HG03159 (cell line): ENCODE data around the gene ABCC1.
"Not testable (repeated sequence)": the region's sequence is repeated elsewhere in the genome, so short reads cannot be mapped to it uniquely, and the experiment has no call there.

ENCODE experiments used
- ATAC-seq: cut with Tn5 transposase; IDR thresholded peaks from one replicate; pipeline ENCODE4 v1.9.1; 2021; ENCODE audit warnings: mild to moderate bottlenecking, moderate library complexity; ENCODE audit not compliant: unreplicated experiment

The ABCC1 gene

DNA sequence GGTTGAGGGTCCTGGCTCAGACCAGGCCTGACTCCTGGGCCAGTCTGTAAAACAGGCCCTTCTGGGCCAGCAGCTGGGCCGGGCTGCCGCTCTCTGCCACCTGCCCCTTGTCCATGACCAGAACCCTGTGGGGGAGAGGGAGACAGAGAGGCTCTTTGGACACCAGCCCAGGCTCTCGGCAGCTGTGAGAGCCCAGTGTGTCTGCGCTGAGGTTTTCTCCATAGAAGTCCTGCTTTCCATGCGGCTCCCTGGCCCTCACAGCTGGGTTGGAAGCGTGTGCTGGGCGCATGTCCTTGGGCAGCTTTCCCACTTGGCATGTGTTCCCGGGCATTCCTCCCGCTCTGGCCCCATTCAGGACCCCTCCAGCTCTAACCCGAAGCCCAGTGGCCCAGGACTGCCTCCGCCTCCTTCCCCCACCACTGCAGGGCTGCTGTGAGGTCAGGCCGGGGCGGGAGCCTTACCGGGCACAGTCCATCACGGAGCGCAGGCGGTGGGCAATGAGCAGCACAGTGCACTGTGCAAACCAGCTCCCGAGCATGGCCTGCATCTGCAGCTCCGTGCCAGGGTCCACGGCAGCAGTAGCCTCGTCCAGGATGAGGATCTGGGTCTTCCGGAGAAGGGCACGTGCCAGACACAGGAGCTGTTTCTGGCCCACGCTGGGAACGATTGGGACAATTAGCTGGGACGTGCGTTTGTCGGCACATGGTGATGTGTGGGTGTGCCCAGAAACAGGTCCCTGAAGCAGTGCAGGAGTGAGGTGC, 200.9 kb downstream of the ABCC1 start:
- no peak for ATAC-seq

- ATAC-seq = no peak
Measured at GRCh38 chr16:16150878-16151152, 201.4 kb downstream of the ABCC1 start.

- no peak for ATAC-seq
Measured at GRCh38 chr16:16151315-16151714, 201.9 kb downstream of the ABCC1 start.

- ATAC-seq = not testable (repeated sequence)
Measured at GRCh38 chr16:16153000-16153399, 203.6 kb downstream of the ABCC1 start.

DNA sequence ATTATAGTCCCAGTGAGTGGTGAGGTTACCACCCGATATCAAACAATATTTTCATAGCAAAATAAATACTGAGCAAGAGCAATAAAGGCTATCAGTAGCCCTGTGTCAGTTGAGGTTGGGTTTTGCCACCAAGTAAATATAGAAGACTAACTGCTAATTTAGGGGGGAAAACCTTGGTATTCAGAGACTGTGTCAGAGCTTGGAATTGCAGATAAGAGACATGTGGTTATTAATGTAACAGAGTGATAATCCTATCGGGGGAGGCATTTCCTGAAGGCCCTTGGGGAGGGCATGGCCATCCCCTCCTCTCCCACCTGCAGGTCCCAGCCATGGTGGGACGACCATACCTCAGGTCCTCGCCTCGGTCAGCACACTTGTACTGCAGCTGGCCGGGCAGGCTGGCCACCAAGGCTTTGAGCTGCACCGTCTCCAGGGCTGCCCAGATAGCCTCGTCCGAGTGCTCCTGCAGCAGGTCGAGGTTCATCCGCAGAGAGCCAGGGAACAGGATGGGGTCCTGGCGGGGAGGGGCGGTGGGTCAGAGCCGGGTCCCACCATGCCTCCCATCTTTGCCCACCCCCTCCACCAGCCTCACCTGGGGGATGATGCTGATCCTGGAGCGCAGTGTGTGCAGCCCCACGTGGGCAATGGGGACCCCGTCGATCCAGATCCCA, 205.0 kb downstream of the ABCC1 start:
- ATAC-seq = no peak

- no peak for ATAC-seq
Measured at GRCh38 chr16:16155234-16155633, 205.8 kb downstream of the ABCC1 start.

DNA sequence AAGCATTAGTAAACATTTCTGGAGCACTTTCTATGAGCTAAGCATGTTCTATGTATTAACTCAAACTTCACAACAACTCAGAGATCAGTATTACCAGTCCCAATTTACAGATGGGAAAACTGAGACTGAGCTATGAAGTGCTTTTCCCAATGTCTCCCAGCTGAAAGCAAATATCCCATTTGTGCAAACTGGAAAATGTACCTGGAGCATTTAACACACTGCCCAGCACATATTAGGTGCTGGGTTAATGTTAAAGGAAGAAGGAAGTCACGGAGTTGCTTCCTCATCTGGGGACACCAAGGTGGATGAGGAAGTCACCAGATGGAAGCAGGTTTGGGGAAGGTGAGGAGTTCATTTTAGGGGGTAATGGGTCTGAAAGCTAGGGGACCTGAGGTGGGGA, 207.8 kb downstream of the ABCC1 start:
- ATAC-seq = no peak

DNA sequence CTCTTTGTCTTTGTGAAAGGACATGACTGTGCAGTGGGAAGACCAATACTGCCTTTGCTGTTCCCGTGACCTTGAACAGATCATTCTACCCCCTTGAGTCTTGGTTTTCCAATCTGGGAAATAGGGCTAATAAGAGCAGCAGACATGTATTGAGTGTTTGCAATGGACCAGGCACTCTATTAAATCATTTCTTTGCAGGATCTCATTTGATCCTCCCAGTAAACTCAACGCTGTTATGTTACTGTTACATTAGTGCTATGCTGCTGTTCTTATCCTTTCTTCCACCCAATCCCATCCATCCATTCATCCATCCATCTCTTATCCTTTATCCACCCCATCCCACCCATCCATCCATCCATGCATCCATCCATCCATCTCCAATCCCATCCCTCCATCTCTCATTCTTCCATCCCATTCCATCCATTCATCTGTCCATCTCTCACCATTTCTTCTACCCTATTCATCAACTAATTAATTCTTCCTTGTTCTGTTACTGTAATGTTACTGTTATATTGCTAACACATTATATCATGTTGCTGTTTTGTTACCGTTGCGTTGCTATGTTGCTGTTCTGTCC, 208.8 kb downstream of the ABCC1 start:
- ATAC-seq = no peak

- no peak for ATAC-seq
Measured at GRCh38 chr16:16158741-16159374, 209.4 kb downstream of the ABCC1 start.

GRCh38 chr16:16159662-16160061, 210.2 kb downstream of the ABCC1 start:
- no peak for ATAC-seq

DNA sequence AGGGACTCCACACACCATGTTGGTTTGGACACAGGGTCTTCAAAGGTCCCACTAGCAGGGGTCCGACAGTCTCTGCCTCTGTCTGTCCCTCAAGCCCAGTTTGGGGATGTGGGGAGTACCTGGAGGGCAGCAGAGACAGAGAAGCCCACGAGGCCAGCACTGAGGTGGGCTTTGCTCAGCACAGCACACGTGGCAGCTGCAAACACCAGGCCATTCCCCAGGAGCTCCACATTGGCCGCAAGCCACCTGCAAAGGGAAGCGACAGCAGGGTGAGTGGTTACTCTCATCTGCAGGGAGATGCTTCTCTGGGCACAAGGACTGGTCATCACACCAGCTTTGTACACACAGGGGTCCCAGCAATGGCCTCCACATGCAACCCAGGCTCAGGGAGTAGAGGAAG, 211.9 kb downstream of the ABCC1 start:
- no peak for ATAC-seq

DNA sequence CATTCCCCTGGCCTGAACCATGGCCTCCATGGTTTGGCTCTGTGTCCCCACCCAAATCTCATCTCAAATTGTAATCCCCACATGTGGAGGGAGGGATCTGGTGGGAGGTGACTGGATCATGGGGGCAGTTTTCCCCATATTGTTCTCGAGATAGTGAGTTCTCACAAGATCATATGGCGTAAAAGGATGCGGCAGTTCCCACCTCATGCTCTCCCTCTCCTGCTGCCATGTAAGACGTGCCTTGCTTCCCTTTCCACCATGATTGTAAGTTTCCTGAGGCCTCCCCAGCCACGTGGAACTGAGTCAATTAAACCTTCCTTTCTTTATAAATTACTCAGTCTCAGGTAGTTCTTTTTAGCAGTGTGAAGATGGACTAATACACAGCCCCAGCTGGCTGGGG, 212.4 kb downstream of the ABCC1 start:
- ATAC-seq = not testable (repeated sequence)

GRCh38 chr16:16162591-16162990, 213.2 kb downstream of the ABCC1 start:
- ATAC-seq = no peak

- ATAC-seq = no peak
Measured at GRCh38 chr16:16163109-16163508, 213.7 kb downstream of the ABCC1 start.

DNA sequence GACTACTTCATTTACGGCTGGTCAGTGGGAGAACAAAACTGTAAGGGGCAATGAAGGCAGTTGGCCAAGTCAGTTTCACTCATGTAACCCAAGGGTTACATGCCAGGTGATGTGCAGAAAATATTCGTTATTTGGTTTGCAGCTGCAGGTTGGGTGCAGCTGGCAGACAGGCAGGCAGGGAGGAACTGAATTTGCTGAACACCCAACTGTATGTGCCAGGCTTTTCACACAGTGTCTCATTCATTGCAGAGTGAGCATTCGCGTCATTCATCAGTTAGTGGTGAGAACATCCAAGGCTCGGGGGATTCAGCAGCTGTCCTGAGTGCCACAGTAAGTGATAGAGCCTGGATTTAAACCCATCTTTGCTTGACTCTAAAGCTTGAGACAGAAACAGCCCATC, 214.2 kb downstream of the ABCC1 start:
- ATAC-seq = no peak

- ATAC-seq = no peak
Measured at GRCh38 chr16:16164243-16164642, 214.8 kb downstream of the ABCC1 start.

DNA sequence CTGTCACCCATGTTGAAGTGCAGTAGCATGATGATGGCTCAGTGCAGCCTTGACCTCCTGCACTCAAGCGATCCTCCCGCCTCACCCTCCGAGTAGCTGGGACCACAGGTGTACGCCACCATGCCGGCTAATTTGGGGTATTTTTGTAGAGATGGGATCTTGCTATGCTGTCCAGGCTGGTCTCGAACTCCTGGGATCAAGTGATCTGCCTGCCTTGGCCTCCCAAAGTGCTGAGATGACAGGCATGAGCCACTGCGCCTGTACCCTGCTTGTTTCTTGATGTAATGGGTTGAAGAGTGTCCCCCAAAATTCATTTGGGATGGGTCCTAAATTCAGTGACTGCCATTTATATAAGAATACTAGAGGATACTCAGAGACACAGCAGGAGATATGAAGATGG, 216.7 kb downstream of the ABCC1 start:
- no peak for ATAC-seq

DNA sequence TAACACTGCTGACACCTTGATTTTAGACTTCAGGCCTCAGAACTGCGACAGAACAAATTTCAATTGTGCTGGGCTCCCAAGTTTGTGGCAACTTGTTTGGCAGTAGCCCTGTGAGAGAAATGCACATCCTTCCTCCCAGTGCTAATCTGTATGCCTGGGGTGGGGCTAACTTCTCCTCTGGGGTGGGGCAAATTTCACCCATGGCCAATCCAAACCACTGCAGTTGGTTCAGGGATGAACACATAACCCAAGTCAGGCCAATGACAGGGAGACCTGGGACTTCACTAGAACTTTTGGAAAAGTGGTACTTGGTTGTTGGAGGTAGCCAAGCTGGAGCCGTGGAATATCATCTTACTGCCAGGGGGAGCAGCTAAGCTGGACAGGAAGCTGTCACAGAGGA, 217.5 kb downstream of the ABCC1 start:
- ATAC-seq = no peak

DNA sequence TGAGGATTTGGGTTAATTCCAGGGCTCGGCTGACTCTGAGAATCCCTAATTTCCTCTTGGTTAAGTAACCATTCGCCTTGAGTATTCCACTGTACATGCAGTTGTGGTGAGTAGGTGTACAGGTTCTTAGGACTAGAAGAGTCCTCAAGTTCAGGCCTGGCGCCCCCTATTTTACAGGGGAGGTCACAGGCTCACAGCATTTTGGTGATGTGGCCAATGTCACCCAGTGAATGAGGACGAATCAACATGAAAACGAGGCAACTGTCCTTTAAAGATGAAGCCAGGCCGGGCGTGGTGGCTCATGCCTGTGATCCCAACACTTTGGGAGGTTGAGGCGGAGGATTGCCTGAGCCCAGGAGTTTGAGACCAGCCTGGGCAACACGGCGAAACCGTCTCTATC, 218.5 kb downstream of the ABCC1 start:
- ATAC-seq = no peak

GRCh38 chr16:16168431-16168830, 219.0 kb downstream of the ABCC1 start:
- ATAC-seq = no peak

DNA sequence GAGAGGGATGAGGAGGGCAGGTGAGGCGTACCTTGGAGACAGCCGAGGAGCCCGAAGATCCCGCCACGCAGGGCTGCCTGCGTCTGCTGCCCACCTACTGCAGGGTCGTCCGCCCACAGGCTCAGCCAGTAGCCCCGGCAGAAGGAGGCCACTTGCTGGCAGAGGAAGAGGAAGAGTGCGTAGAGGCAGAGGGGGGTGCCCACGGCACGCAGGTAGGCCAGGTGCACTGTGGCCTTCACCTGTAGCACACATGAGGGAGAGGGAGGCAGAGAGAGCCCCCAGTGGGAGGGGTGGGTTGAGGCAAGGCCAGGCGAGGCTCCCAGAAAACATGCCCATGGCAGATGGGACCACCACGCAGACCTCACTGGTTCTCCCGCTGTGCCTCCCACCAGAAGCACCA, 220.2 kb downstream of the ABCC1 start:
- ATAC-seq = no peak

DNA sequence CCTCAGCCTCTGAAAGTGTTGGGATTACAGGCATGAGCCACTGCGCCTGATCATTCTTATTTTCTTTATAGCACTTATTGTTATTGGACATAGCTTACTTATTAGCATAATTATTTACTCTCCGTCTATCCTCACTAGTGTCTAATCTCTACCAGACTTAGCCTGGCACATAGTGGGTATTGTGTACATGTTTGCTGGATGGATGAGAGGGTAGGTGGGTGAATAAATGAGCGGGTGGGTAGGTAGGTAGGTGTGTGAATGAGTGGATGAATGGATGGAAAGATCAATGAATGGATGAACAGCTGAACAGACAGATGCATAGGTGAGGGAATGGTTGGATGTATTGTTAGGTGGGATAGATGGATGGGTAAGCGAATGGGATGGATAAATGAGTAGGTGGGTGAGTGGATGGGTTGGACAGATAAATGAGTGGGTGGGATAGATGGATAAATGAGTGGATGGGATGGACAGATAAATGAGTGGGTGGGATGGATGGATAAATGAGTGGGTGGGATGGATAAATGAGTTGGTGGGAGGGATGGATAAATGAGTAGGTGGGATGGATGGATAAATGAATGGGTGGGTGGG, 222.0 kb downstream of the ABCC1 start:
- no peak for ATAC-seq
